IMR-90 (cell line): Measurements from ENCODE around the gene MCTP1.

ENCODE experiments used
- BHLHE40 ChIP-seq: fragments of 150-350 bp; IDR thresholded peaks from 2 replicates; pipeline ENCODE4 v1.6.1; 2016; ENCODE audit warnings: mild to moderate bottlenecking, low read depth, low read length
- CEBPB ChIP-seq: IDR thresholded peaks from 2 replicates; pipeline ENCODE4 v1.6.1; 2012; ENCODE audit warnings: low read depth, low read length, improper control_type of control experiment
- CHD1 ChIP-seq: IDR thresholded peaks from 2 replicates; pipeline ENCODE4 v1.6.1; 2012; ENCODE audit warnings: low read depth, low read length, improper control_type of control experiment
- CTCF ChIP-seq: conservative IDR thresholded peaks from 2 replicates; pipeline ENCODE4 v1.5.1; 2012; ENCODE audit warnings: mild to moderate bottlenecking, low read depth, low read length, improper control_type of control experiment
- FOS ChIP-seq: fragments of 150-350 bp; IDR thresholded peaks from 2 replicates; pipeline ENCODE4 v1.6.1; 2016; ENCODE audit warnings: low read depth, low read length
- MAFK ChIP-seq: IDR thresholded peaks from 2 replicates; pipeline ENCODE4 v1.6.1; 2012; ENCODE audit warnings: low read depth, low read length, improper control_type of control experiment
- MAZ ChIP-seq: IDR thresholded peaks from 2 replicates; pipeline ENCODE4 v1.6.1; 2012; ENCODE audit warnings: low read depth, mild to moderate bottlenecking, low read length, improper control_type of control experiment, moderate library complexity, borderline replicate concordance
- MXI1 ChIP-seq: IDR thresholded peaks from 2 replicates; pipeline ENCODE4 v1.6.1; 2012; ENCODE audit warnings: low read depth, mild to moderate bottlenecking, low read length, moderate library complexity, borderline replicate concordance
- POLR2A ChIP-seq: IDR thresholded peaks from 2 replicates; pipeline ENCODE4 v1.6.1; 2012; ENCODE audit warnings: mild to moderate bottlenecking, low read depth, low read length
- RAD21 ChIP-seq: IDR thresholded peaks from 2 replicates; pipeline ENCODE4 v1.6.1; 2012; ENCODE audit warnings: low read length, improper control_type of control experiment
- RCOR1 ChIP-seq: IDR thresholded peaks from 2 replicates; pipeline ENCODE4 v1.6.1; 2012; ENCODE audit warnings: mild to moderate bottlenecking, low read length, improper control_type of control experiment; ENCODE audit not compliant: insufficient replicate concordance
- RFX5 ChIP-seq: IDR thresholded peaks from 2 replicates; pipeline ENCODE4 v1.8.0; 2012; ENCODE audit warnings: low read depth, mild to moderate bottlenecking, low read length, moderate library complexity
- SMC3 ChIP-seq: fragments of 150-350 bp; IDR thresholded peaks from 2 replicates; pipeline ENCODE4 v1.6.1; 2016; ENCODE audit warnings: low read depth, mild to moderate bottlenecking, antibody characterized with exemption, low read length, moderate library complexity
- TF ChIP-seq, protein P1 (sequence below): fragments of 150-350 bp; IDR thresholded peaks from 2 replicates; pipeline ENCODE4 v1.6.1; 2017; ENCODE audit warnings: mild to moderate bottlenecking, antibody characterized with exemption, low read length, low read depth

DNA sequence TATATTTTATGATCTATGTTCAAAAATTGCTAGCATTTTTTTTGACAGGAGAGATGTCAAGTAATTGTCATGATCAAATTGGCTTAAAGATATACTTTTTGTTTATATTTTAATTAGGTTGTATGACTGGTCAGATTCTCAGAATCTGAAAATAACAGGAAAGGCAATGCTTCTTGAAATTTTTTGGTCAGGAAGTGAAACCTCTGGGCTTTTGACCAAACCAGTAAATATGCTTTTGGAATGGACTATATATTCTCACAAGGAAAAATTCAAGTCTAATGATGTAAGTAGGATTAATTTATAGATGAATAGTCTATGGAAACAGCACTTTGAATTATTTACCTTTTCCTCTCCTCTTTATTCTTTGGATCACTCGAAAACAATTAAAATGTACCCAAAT, 614.2 kb downstream of the MCTP1 start:
- TF ChIP-seq CTCF (no peak), POLR2A (no peak), RFX5 (no peak), CHD1 (no peak), MXI1 (no peak), MAFK (no peak), FOS (no peak), RCOR1 (no peak), BHLHE40 (no peak), SMC3 (no peak), RAD21 (no peak), CEBPB (no peak), MAZ (no peak)
- TF ChIP-seq, protein P1, sequence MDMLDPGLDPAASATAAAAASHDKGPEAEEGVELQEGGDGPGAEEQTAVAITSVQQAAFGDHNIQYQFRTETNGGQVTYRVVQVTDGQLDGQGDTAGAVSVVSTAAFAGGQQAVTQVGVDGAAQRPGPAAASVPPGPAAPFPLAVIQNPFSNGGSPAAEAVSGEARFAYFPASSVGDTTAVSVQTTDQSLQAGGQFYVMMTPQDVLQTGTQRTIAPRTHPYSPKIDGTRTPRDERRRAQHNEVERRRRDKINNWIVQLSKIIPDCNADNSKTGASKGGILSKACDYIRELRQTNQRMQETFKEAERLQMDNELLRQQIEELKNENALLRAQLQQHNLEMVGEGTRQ, result no peak
